GM21737 (cell line): Measurements from ENCODE around the gene GLOD4.
"Not testable (repeated sequence)": the region's sequence is repeated elsewhere in the genome, so short reads cannot be mapped to it uniquely, and the experiment has no call there.

Source experiments
- ATAC-seq: cut with Tn5 transposase; IDR thresholded peaks from one replicate; pipeline ENCODE4 v1.9.1; 2021; ENCODE audit warnings: mild to moderate bottlenecking, moderate library complexity; ENCODE audit not compliant: unreplicated experiment

GLOD4 gene

GRCh38 chr17:802901-803881 lies 21.1 kb upstream of the GLOD4 start:
- ATAC-seq: no peak

- no peak for ATAC-seq
Measured at GRCh38 chr17:802481-802880, 20.4 kb upstream of the GLOD4 start.

- ATAC-seq: no peak
Measured at GRCh38 chr17:801660-802059, 19.6 kb upstream of the GLOD4 start.

GRCh38 chr17:800446-801242 lies 18.6 kb upstream of the GLOD4 start:
- no peak for ATAC-seq

- ATAC-seq: no peak
Measured at GRCh38 chr17:799261-799660, 17.2 kb upstream of the GLOD4 start.

GRCh38 chr17:798246-798645 lies 16.2 kb upstream of the GLOD4 start:
- ATAC-seq: no peak

- no peak for ATAC-seq
Measured at GRCh38 chr17:797236-797840, 15.3 kb upstream of the GLOD4 start.

- no peak for ATAC-seq
Measured at GRCh38 chr17:796609-797008, 14.5 kb upstream of the GLOD4 start.

- ATAC-seq: no peak
Measured at GRCh38 chr17:795721-796120, 13.6 kb upstream of the GLOD4 start.

GRCh38 chr17:795276-795675 lies 13.2 kb upstream of the GLOD4 start:
- no peak for ATAC-seq

- ATAC-seq: peak; percentile 52
Measured at GRCh38 chr17:794876-795275, 12.8 kb upstream of the GLOD4 start.

GRCh38 chr17:792277-792676 lies 10.2 kb upstream of the GLOD4 start:
- ATAC-seq: no peak

- ATAC-seq: no peak
Measured at GRCh38 chr17:791829-792228, 9.7 kb upstream of the GLOD4 start.

- not testable (repeated sequence) for ATAC-seq
Measured at GRCh38 chr17:790874-791247, 8.8 kb upstream of the GLOD4 start.

- not testable (repeated sequence) for ATAC-seq
Measured at GRCh38 chr17:789931-790873, 8.1 kb upstream of the GLOD4 start.

GRCh38 chr17:789160-789840 lies 7.2 kb upstream of the GLOD4 start:
- no peak for ATAC-seq

GRCh38 chr17:788551-788950 lies 6.5 kb upstream of the GLOD4 start:
- no peak for ATAC-seq

- ATAC-seq: no peak
Measured at GRCh38 chr17:787641-788221, 5.7 kb upstream of the GLOD4 start.

GRCh38 chr17:785901-786300 lies 3.8 kb upstream of the GLOD4 start:
- ATAC-seq: not testable (repeated sequence)
